NCI-H526 treated with DMSO at 0.1 percent for 48 hours (cell line): ENCODE data around the gene TMEM272.

Source experiments
- DNase-seq: peaks from one replicate; lab custom pipeline; 2025; lab: John Stamatoyannopoulos, UW

TMEM272 gene

GRCh38 chr13:51780099-51780498 lies 64.9 kb downstream of the TMEM272 start:
- DNase-seq: no peak

- DNase-seq: no peak
Measured at GRCh38 chr13:51778392-51778791, 66.6 kb downstream of the TMEM272 start.

- DNase-seq: no peak
Measured at GRCh38 chr13:51777921-51778320, 67.1 kb downstream of the TMEM272 start.

DNA sequence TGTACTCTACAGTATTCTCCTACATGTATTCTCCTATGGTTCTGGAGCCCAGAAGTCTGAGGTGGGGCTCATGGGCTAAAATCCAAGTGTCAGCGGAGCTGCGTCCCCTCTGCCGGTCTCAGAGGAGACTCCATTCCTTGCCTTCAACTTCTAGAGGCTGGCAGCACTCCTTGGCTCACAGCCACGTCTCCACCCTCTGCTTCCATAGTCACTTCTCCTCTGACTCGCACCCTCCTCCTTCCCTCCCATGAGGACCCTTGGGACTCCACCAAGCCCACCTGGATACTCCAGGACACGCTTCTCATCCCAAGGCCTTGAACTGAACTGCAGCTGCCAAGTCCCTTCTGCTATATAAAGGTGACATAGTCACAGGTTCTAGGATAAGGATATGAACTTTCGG lies 68.8 kb downstream of the TMEM272 start:
- no peak for DNase-seq

DNA sequence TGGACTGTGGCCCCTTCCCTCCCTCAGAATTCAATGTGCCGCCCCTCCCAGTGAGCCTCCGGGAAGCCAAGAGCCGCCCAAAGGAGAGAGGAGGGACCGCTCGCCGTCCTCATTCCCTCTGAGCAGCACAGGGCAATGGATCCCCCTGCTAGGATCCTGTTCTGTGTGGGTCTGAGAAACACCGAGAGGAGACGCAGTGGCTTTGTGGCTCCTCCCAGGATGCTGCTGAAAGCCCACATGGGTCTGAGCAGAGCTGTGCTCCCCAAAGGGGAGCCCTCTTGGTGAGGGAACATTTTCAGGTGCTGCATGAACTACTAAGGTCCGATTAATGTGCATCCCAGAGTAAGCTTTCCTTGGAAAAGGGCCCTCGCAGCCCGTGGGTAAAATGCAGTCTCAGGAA lies 71.5 kb downstream of the TMEM272 start:
- DNase-seq: no peak

GRCh38 chr13:51772781-51773180 lies 72.2 kb downstream of the TMEM272 start:
- no peak for DNase-seq

- no peak for DNase-seq
Measured at GRCh38 chr13:51772105-51772455, 72.9 kb downstream of the TMEM272 start.

GRCh38 chr13:51771418-51772104 lies 73.4 kb downstream of the TMEM272 start:
- no peak for DNase-seq

DNA sequence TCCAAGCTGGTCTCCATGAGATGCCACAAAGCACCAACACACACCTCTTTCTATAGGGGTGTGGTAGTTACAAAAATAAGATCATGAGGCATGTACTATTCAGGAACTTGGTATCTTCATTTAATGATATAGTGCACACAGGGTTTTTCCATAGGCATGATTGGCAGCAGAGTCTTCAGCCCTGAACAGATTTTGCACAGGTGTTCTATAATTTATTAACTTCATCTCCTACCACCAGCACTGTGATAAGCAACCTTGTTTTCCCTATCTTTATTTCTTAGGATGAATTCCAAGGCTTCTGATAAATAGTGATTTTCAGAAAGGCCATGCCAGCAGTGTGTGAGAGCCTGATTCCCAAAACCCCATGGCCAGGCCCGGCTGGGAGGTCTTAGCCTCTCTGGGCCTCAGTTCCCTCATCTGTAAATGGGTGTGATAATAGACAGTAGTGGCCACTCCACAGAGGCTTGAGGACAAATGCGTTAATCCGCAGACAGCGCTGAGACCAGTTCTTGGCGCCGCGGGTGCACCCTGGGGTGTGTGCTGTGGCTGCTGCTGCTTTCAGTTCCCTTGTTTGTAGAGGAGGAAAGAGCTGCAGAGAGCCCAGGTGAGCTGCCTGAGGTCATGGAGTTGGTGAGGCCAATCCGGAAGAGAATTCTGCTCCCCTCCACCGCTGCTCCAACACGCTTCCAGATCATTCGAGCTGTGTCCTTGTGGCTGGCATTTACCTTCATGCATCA lies 74.1 kb downstream of the TMEM272 start:
- DNase-seq: no peak

- no peak for DNase-seq
Measured at GRCh38 chr13:51770160-51770559, 74.8 kb downstream of the TMEM272 start.

DNA sequence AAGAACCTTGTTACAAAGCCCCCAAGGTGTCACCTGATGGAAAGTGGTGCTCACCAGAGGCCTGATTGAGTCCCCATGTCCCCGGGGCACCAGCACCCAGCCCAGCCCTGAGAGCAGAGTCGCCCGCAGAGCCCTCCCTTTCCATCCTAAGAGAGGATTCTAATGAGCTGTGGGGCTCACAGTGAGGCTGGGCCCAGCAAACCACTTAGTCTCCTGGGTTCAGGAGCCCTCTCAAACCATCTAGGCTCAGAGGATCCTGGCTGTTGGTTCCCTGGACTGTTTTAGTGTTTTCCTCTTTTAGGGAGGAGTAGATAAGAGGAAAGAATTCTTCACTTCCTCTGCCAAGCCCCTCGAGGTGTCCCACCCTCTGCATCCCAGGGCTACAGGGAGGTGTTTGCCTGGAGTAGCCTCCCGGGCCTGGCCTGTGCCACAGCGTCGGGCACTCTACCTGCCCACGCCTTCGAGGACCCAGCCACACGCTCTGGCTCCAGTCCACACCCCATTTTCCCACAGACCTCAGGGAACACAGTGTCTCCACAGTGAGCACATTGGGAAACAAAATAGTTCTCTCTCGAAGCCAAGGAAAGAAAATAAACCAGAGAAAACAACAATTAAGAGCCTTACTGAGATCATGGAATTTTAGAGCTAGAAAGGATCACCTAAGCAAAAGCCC lies 75.4 kb downstream of the TMEM272 start:
- no peak for DNase-seq

GRCh38 chr13:51768976-51769375 lies 76.0 kb downstream of the TMEM272 start:
- DNase-seq: no peak

- DNase-seq: no peak
Measured at GRCh38 chr13:51768378-51768921, 76.5 kb downstream of the TMEM272 start.

- no peak for DNase-seq
Measured at GRCh38 chr13:51767100-51767499, 77.9 kb downstream of the TMEM272 start.

DNA sequence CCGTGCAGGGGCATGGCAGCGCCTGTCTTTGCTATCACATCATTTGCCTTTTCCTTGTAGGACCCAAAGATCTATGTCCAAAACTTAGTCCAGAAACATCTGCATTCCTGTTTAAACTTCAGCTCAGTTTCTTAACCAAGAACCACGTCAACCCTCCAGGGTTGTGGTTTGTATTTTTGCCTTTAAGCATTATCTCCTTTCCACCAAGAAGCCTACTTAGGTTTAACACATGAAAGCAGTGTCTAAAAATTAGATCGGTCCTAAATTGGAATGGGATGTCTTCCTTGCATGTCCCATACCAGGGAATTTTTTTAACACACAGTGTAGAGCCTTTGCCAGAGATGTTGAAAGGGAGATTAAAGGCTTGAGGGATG lies 79.8 kb downstream of the TMEM272 start:
- DNase-seq: no peak

DNA sequence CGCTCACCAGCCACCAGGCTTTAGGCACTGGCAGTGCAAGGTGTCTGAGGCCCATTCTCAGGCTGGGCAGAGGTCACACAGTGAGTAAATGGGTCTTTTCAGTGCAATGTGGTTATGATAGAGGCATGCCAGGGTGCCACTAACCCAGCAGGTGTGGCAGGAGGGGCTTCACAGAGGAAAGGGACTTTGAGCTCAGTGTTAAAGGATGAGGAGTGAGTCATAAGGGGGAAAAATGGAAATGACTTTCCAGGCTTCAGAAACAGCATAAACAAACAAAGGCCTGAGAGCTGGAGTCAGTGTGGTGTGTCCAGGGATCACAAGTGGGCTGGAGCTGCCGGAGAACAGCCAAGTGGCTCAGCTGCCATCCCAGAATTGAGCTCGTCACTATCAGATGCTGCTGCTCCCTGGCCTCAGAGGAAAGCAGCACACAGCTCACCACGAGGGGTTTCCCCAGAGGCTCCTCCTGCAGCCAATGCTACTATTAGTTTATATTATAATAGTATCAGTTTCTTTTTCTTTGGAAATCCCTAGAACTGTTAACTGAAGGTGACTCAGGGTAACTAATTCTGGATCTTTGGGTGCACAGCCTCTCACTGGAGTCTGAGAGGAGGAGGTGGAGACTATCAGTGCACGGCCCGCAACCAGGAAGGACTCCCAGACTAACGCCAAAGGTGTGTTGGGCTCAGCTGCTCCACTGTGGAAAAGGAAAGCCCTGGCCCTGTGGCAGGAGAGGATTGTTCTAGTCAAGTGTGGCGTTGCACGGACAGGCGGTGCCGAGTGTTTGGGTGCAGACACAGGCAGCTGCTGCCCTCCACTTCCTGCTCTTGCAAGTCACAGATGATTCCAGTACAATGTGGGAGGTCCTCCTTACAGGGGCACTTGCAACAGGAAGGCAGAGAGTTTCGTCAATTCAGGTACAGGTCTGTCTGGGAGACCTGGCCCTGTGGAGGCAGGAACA lies 80.5 kb downstream of the TMEM272 start:
- DNase-seq: peak; percentile 36

DNA sequence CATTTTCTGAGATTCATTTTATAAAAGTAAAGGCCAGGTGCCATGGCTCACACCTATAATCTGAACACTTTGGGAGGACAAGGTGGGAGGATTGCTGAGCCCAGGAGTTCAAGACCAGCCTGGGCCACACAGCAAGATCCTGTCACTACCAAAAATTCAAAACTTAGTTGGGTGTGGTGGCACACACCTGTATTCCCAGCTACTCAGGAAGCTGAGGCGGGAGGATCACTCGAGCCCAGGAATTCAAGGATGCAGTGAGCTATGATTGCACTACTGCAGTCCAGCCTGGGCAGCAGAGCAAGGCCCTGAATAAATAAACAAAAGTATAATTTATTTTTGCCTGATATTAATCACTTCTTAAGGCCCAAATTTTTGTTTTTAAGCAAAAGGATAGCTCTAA lies 81.5 kb downstream of the TMEM272 start:
- DNase-seq: no peak
